Measurements from ENCODE around the gene NPHP4.

Gene NPHP4

GRCh38 chr1:5973771-5974170 lies 18.5 kb downstream of the NPHP4 start:
- no peak for DNase-seq (ENCODE audit: low spot score)

GRCh38 chr1:5972198-5972520 lies 20.1 kb downstream of the NPHP4 start:
- DNase-seq (ENCODE audit: low spot score), result no peak

- no peak for DNase-seq (ENCODE audit: low spot score)
These were observed 20.6 kb downstream of the NPHP4 start for GRCh38 chr1:5971471-5972197.

GRCh38 chr1:5970610-5971273 lies 21.5 kb downstream of the NPHP4 start:
- DNase-seq (ENCODE audit: low spot score), result no peak

- no peak for DNase-seq (ENCODE audit: low spot score)
These were observed 23.1 kb downstream of the NPHP4 start for GRCh38 chr1:5969168-5969567.

GRCh38 chr1:5968161-5968736 lies 24.0 kb downstream of the NPHP4 start:
- no peak for DNase-seq (ENCODE audit: low spot score)

- no peak for DNase-seq (ENCODE audit: low spot score)
These were observed 24.7 kb downstream of the NPHP4 start for GRCh38 chr1:5967351-5968160.

- DNase-seq (ENCODE audit: low spot score), result no peak
These were observed 25.6 kb downstream of the NPHP4 start for GRCh38 chr1:5966543-5967205.

GRCh38 chr1:5965586-5966131 lies 26.6 kb downstream of the NPHP4 start:
- no peak for DNase-seq (ENCODE audit: low spot score)

- DNase-seq (ENCODE audit: low spot score), result no peak
These were observed 29.7 kb downstream of the NPHP4 start for GRCh38 chr1:5962265-5963105.

- no peak for DNase-seq (ENCODE audit: low spot score)
These were observed 30.6 kb downstream of the NPHP4 start for GRCh38 chr1:5961601-5962000.

GRCh38 chr1:5960336-5960735 lies 31.9 kb downstream of the NPHP4 start:
- no peak for DNase-seq (ENCODE audit: low spot score)

- peak; percentile 33 for DNase-seq (ENCODE audit: low spot score)
These were observed 32.5 kb downstream of the NPHP4 start for GRCh38 chr1:5959667-5960230.

GRCh38 chr1:5959087-5959486 lies 33.1 kb downstream of the NPHP4 start:
- DNase-seq (ENCODE audit: low spot score), result no peak

- DNase-seq (ENCODE audit: low spot score), result no peak
These were observed 36.0 kb downstream of the NPHP4 start for GRCh38 chr1:5956022-5956830.

GRCh38 chr1:5955479-5955977 lies 36.7 kb downstream of the NPHP4 start:
- DNase-seq (ENCODE audit: low spot score), result no peak

GRCh38 chr1:5954964-5955363 lies 37.3 kb downstream of the NPHP4 start:
- no peak for DNase-seq (ENCODE audit: low spot score)

GRCh38 chr1:5953386-5953785 lies 38.8 kb downstream of the NPHP4 start:
- DNase-seq (ENCODE audit: low spot score), result no peak

- no peak for DNase-seq (ENCODE audit: low spot score)
These were observed 40.3 kb downstream of the NPHP4 start for GRCh38 chr1:5951846-5952410.

Data from SK-N-DZ (cell line).